ENCODE results near the gene DERL3. TPM values are rescaled to one million over a fixed set of nuclear protein-coding genes. Genes with fewer than 3 reads are reported as not detected.

Gene DERL3
- total RNA-seq, 2 donors from 2014 or later = 0.83 to 0.95 TPM

- intact Hi-C loops (cut with DNase I) = no loop called here
- no peak for DNase-seq (ENCODE audit: low spot score)
These were observed 49.7 kb downstream of the DERL3 start for GRCh38 chr22:23789121-23789520.

GRCh38 chr22:23787910-23788309 lies 50.9 kb downstream of the DERL3 start:
- DNase-seq (ENCODE audit: low spot score) = no peak
- intact Hi-C loops (cut with DNase I) = no loop called here

- no peak for DNase-seq (ENCODE audit: low spot score)
- intact Hi-C loops (cut with DNase I) = no loop called here
These were observed 51.3 kb downstream of the DERL3 start for GRCh38 chr22:23787600-23787896.

DNA sequence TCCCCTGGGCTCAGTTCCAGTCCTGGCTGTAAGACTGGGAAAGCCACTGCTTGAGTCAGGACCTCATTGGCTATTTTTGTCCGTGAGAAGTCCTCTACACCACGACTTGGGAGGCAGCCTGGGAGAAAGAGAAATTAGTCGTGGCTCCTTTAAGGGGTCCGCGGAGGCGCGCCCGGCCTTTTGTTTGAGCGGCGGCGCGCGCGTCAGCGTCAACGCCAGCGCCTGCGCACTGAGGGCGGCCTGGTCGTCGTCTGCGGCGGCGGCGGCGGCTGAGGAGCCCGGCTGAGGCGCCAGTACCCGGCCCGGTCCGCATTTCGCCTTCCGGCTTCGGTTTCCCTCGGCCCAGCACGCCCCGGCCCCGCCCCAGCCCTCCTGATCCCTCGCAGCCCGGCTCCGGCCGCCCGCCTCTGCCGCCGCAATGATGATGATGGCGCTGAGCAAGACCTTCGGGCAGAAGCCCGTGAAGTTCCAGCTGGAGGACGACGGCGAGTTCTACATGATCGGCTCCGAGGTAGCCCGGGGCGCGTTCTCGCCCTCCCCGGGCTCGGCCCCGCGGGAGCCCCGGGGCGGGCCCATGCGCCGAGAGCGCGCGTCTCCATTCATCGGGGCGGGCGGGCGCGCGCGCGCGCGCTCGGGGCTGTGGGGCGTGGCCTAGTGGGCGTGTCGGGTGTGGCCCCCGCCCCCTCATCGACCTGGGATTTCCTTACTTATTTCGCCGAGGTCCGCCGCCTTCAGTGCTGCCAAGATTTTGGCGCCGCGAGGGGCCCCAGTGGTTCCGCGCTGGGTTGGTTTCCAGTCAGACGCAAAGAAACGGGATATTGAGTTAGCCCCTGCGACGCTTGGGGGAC lies 51.8 kb downstream of the DERL3 start, which contains the start of gene SMARCB1:
SMARCB1 (plus strand) TSS at position 215 of the 848 bp plus-strand sequence; CDS start at position 419, 204 bp downstream.
- DNase-seq (ENCODE audit: low spot score) = peak; percentile 98
- intact Hi-C loops (cut with DNase I) = no loop called here

DNA sequence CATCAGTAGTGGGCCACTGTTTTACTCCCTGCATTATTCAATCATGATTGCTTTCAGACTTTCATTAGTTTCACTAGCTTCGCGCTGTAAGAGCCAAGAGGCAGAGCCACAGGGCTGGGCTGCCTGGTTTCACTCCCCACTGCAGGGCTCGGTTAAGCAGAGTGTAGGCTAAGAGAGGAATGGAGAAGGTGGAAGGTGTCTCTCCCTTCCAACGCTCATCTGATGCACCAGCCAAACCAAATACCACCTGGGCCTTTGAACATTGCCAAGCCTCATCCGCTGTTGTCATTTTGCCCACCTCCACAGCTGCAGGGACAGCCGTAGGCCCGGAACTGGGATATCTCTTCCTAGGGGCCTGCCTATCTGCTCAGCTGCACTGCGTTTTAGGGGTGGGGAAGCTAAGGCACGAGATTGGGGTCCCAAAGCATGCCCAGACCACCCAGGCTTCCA lies 52.5 kb downstream of the DERL3 start:
- intact Hi-C loops (cut with DNase I) = no loop called here
- DNase-seq (ENCODE audit: low spot score) = peak; percentile 54

Other genes starting within 250 kb of the DERL3 start
- gene DRICH1, start 206.7 kb downstream of the DERL3 start, total RNA-seq = under 1 TPM; 0.19 to 0.42 TPM
- 1 to 10 TPM in 1 of 2 donors, under 1 TPM in 1; 0.24 to 1.7 TPM for gene RGL4, start 148.0 kb downstream of the DERL3 start, total RNA-seq
- 1 to 10 TPM; 6.2 to 7.7 TPM for gene ZNF70, start 87.9 kb downstream of the DERL3 start, total RNA-seq
- under 1 TPM in 1 of 2 donors, not detected in 1; 0.43 TPM for gene VPREB3, start 84.6 kb downstream of the DERL3 start, total RNA-seq
- not detected for gene C22orf15, start 76.0 kb downstream of the DERL3 start, total RNA-seq
- gene CHCHD10, start 71.0 kb downstream of the DERL3 start, total RNA-seq = 10 to 100 TPM; 59.0 to 68.7 TPM
- gene MMP11, start 66.2 kb downstream of the DERL3 start, total RNA-seq = 1 to 10 TPM; 2.8 to 5.8 TPM
- gene SMARCB1, start 52.0 kb downstream of the DERL3 start, total RNA-seq = 10 to 100 TPM; 42.6 to 45.8 TPM
- 1 to 10 TPM; 4.9 to 7.4 TPM for gene SLC2A11, start 18.9 kb upstream of the DERL3 start, total RNA-seq
- 100 to 1,000 TPM; 385 to 448 TPM for gene MIF, start 55.4 kb upstream of the DERL3 start, total RNA-seq
- gene GSTT2B, start 122.2 kb upstream of the DERL3 start, total RNA-seq = 10 to 100 TPM in 1 of 2 donors, 1 to 10 TPM in 1; 5.6 to 13.1 TPM
- 1 to 10 TPM in 1 of 2 donors, under 1 TPM in 1; 0.90 to 1.7 TPM for gene DDTL, start 127.9 kb upstream of the DERL3 start, total RNA-seq
- 10 to 100 TPM; 48.5 to 50.3 TPM for gene DDT, start 135.4 kb upstream of the DERL3 start, total RNA-seq
- gene GSTT2, start 141.1 kb upstream of the DERL3 start, total RNA-seq = 1 to 10 TPM; 1.2 to 3.9 TPM
- not detected for gene GSTT4, start 166.4 kb upstream of the DERL3 start, total RNA-seq
- 10 to 100 TPM; 44.5 to 52.3 TPM for gene CABIN1, start 172.3 kb upstream of the DERL3 start, total RNA-seq

All from posterior vena cava (tissue), 2 donors.